ENCODE data around the gene MEI1.

The MEI1 gene

GRCh38 chr22:41745968-41746367 lies 46.7 kb downstream of the MEI1 start:
- FAIRE-seq (no peak), DNase-seq (ENCODE audit: insufficient read length, low spot score) (no peak)
- TF ChIP-seq CTCF (IDR thresholded peaks at IDR 0.05; ENCODE audit: insufficient read depth, missing control alignments) = no peak

DNA sequence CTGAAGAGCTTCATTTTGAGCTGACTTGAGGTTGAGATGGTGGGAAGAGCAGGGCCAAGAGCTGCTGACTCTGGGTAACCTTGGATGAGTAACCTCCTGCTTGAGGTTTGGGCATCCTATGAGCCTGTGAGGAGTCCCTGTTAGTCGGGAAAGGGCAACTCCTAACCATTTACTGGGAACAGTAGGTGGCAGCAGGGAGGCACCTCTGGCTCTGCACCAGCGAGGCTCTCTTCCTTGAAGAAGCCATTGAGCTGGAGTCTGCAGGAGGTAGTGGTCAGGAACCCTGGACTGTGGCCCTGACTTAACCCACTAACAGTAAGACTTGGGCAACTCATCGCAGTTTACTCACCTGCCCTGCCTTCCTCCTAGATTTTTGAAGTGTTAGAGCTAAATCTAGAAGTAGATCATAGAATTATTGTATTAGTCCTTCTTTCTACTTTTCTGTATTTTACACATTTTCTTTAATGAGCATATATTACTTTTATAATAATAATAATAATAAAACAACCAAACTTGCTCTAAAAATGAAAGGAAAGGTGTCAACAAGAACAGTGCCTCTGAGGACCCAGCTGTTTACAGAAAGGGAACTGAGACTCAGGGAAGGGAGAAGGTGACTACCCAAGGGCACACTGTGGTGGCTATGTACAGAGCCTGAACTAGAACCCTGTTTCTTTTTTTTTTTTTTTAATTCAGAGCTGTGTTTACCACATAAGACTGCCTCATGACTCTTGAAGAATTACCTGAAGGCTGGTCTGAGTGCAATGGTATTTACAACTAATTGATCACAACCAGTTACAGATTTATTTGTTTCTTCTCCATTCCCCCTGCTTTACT lies 47.5 kb downstream of the MEI1 start:
- no peak for FAIRE-seq
- DNase-seq (ENCODE audit: insufficient read length, low spot score) = peak; percentile 30

GRCh38 chr22:41752011-41752970 lies 53.0 kb downstream of the MEI1 start:
- FAIRE-seq (no peak), DNase-seq (ENCODE audit: insufficient read length, low spot score) (no peak)
- TF ChIP-seq CTCF (IDR thresholded peaks at IDR 0.05; ENCODE audit: insufficient read depth, missing control alignments) = no peak

More for the DNA sequence above, 47.5 kb downstream of the MEI1 start:
- peak; percentile 86 for TF ChIP-seq CTCF (IDR thresholded peaks at IDR 0.05; ENCODE audit: insufficient read depth, missing control alignments)

- FAIRE-seq (no peak), DNase-seq (ENCODE audit: insufficient read length, low spot score) (no peak)
- no peak for TF ChIP-seq CTCF (IDR thresholded peaks at IDR 0.05; ENCODE audit: insufficient read depth, missing control alignments)
Observed at GRCh38 chr22:41753984-41754383, 54.7 kb downstream of the MEI1 start.

- DNase-seq (ENCODE audit: insufficient read length, low spot score) = no peak
- FAIRE-seq = no peak
- TF ChIP-seq CTCF (IDR thresholded peaks at IDR 0.05; ENCODE audit: insufficient read depth, missing control alignments) = no peak
Observed at GRCh38 chr22:41757502-41757901, 58.2 kb downstream of the MEI1 start.

- FAIRE-seq (no peak), DNase-seq (ENCODE audit: insufficient read length, low spot score) (no peak)
- no peak for TF ChIP-seq CTCF (IDR thresholded peaks at IDR 0.05; ENCODE audit: insufficient read depth, missing control alignments)
Observed at GRCh38 chr22:41758231-41758630, 58.9 kb downstream of the MEI1 start.
